GM19025 (cell line): ENCODE data around the gene HDAC4.

Experiments used
- ATAC-seq: cut with Tn5 transposase; IDR thresholded peaks from one replicate; pipeline ENCODE4 v1.9.1; 2021; ENCODE audit warnings: mild to moderate bottlenecking, low read depth, moderate library complexity; ENCODE audit not compliant: unreplicated experiment

HDAC4 gene

DNA sequence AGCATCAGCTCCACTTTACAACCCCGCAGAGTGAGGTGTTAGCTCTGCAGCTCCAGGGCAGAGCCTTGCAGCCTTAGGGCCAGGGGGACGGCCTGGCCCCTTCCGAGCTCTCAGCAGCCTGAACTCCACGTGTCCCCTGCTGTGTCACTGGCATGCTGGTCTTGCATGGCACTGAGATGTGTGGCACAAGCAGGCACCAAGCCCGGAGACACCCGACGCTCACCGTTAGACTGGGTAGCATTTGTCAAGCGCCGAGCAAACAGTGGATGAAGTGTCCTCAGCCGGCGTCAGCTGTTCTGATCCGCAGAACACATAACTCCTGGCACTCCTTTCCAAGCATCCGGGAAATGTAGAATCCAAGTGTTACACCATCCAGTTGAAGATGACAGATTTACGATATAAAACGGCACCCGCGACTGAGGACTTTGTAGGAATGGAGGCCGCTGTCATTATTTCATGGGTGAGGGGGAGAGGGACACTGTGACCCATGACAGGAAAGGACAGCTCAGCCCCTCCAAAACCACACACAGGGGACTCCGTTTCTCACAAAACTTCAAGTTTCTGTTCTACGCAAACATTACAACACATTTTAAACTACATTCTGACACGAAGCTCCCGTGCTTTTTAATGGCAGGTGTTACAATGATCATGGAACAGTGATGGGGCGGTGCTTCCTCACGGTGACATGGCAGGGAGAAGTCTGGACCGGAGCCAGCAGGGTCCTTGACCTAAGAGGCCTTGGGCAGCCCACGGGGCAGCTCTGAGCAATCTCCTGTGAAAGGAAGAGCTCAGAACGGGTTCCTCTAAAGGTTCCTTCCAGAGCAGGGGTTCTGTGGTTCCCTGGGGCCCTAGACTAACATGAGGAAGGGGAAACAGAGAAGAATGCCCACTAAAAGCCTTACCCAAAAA is 89.4 kb downstream of the HDAC4 start:
- ATAC-seq: no peak

DNA sequence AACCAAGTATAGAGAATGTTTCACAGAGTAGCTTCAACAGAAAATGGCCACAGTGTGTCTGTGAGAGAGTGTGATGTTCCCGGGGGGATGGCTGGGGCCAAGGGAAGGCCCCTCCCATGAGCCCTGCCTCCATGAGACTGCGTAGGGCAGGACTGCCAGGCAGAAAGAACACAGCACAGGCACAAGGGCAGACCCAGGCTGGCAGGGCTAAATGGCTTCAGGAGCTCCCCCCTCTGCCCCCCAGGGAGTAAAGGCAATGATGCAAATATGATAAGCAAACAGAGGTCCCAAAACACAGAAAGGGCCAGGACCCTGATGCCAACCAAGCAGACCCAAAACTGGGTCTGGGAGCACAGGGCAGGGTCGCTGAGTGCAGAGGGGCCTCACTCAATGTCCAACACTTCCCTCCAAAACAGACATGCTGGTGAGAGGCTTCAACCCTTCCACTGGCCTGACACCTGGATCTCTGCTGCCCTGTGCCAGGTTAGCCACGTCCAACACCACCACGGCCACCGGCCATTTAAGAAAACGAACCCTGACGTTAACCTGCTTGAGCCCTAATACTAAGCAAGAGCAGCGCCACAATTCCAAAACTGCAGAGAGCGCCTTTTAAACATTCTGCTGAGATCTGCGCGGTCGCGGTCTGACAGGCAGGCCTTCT is 90.3 kb downstream of the HDAC4 start:
- ATAC-seq: no peak

DNA sequence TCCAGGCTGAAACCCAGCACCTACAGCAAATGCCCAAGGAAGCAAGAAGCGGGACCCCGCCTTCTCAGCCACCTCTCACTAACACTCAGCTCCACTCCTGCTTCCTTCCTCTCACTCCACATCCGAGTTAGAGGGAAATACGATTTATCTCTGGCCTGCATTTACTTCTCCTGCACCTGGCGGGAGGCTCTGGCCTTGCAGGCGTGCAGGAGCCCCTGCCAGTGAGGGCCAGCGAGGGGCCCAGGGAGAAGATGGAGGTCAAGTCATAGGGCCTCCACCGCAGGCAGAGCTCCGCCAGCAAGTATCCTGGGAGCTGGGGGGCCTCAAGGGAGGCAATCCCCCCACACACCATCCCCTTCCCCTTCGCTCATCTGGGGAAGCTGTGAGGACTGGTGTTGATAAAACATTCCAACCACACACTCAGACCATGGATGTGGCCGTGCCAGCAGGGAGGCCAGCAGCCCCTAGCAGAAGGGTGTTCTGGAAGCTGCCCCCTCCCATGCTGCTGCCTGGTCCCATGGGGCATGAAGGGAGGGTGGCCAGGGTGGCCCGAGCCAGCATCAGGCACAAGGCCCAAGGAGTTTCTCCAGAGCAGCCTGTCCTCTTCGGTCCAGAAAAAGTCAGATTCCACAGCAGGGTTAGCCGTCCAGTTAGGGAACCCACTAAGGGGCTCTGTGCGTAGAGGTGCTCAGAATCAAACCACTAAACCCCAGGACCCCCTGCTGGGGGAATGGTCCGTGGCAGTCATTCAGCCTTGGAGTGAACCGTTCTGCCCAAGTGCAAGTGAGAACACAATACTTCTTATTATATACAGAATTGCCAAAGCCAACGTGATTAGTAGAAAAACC is 91.2 kb downstream of the HDAC4 start:
- no peak for ATAC-seq

DNA sequence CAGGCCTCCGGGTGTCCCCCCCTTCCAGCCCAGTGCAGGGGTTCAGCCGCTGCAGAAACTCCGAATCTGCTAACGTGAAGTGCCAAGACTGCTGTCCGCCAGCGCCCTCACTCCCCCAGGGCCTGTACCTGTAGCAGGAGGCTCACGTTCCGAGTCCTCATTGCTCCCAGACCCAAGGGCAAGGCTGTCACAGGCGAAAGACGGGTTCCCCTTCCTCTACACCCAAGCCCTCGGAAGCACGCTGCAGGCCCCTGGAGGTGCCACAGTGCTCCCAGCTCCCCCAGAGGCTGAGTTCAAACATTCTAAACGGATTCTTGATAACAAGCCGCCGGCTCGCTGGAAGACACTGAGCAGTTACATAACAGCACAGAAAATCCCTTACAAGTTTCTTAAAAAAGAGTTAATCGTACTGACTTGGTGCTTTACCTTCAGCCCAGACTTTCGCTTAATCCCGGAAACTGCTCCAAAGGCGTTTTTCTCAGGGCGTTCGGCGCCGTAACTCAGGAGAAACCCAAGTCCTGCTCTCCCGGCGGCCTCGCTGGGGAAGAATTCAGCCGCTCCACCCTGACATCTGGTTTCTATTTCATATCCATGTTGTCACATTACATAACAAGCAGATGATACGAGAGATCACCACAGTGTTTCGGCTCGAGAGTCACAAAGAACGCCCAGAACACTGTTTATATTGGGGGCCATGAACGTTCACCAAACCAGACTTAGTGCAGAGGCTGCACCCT is 92.0 kb downstream of the HDAC4 start:
- ATAC-seq: no peak

DNA sequence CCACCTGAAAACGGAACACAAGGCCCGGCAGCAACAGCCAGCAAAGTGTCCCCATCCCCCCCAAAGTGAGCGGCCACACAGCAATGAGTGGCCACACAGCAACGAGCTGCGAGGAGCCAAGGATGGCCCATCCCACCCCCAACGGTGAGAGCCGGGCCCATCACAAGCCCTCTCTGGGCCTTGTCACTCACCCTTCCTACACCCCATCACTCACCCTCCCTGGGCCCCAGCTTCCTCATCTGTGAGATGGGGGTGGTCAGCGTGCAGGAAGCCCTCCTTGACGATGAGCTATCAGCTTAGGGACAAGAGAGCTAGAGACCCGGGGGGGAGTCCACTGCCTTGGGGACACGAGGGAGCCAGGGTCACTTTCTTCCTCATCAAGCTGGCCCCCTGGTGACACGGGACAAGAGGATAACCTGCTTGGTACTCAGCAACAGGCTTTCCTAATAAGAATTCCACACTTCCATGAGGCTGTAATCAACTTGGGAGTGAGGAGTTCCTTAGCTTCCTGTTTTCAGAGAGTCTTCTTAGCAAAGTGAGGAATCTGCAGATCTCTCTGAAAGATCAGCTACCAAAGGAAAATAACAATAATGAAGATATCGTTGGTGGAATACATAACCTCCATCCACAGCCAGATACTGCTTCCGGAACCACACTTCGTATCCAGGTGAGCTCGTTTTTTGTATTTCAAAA is 92.8 kb downstream of the HDAC4 start:
- ATAC-seq: no peak

DNA sequence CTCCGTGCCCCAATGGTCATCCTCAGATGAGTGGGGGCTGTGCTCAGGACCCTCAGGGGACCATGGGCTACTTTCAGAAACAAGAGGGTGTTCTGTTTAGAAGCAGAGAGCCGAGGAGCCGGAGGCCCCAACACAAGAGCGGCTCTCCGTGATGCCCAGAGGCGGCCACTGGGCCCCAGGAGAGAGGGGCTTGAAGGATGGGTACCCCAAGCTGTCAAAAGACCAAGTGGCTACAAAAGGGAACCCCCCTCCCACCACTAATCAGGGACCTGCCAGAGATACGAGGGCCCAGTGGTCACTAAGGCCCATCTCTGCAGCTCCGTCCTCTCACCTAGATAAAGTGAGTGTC is 93.6 kb downstream of the HDAC4 start:
- no peak for ATAC-seq

DNA sequence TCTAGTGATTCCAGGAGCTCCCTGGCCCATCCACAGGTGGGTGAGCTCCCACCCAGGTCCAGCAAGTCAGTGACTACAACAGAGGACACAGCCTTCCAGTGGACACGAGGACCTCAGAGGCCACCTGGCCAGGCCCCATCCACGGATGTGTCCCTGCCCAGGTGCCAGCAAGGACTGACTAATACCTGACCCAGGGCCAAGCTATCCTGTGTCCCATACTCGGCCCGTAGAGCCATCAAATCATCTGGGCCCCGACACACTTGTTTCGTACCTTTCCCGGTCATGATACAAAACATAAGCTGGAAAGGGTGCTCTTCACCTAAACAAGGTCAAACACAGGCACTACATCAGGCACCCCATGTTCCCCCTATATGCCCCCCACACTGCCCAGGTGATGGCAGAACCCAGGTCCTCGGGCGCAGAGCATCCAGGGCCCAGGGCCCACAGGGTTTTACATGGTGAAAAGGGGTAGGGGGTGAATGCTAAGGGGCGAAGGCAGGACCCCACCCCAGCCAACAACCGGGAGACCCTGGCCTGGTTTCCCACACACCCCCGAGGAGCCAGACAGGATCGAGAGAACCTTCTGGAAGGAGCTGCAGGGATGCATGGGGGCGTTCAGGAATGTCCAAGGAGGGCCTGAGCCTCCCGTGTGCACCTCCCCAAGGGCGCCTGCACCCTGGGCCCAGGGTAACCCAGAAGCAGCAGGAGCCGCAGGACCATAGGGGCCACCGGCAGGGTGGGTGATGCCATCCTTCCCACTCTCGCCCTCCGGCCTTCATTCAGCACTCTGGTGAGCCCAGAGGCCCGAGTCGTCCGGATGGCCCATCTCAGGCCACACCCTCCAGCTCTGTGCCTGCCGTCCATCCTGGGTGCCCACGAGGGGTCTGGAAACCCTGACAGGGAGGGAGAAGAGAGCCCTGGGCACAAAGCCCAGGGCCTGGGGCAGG is 94.3 kb downstream of the HDAC4 start:
- no peak for ATAC-seq

DNA sequence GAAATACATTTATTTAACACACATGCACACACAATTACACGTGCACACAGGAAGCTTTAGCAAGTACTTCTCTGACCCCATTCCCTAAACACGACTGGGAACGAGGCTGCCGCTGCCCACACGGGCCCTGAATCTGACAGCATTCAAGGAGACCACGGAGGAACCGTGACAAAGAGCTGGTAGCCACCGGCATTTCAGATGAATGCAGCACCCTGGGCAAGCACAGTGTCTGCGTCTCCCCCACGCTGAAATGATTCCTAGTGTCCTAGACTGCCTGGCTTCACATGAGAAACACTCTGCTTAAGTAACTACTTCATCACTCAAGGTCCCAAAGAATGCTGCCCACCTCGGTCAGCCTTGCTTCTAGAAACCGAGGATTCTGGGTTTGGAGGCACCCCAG is 95.0 kb downstream of the HDAC4 start:
- no peak for ATAC-seq

DNA sequence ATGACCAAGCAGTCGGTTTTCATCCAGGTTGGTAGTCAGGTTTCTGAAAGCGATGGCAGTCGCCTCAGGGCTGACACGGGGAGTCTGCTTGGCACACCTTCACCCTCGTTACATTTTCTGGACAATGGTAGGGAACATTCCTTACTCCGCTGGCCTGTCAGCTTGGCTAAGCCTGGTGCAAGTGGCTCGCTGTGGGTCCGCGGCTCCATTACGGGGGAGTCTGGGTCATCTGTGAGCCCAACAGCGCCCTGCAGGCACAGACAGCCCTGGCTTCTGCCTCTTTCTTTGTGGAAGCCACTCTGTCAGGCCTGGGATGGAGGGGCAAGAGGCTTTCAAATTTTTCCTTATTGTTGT is 95.6 kb downstream of the HDAC4 start:
- no peak for ATAC-seq

DNA sequence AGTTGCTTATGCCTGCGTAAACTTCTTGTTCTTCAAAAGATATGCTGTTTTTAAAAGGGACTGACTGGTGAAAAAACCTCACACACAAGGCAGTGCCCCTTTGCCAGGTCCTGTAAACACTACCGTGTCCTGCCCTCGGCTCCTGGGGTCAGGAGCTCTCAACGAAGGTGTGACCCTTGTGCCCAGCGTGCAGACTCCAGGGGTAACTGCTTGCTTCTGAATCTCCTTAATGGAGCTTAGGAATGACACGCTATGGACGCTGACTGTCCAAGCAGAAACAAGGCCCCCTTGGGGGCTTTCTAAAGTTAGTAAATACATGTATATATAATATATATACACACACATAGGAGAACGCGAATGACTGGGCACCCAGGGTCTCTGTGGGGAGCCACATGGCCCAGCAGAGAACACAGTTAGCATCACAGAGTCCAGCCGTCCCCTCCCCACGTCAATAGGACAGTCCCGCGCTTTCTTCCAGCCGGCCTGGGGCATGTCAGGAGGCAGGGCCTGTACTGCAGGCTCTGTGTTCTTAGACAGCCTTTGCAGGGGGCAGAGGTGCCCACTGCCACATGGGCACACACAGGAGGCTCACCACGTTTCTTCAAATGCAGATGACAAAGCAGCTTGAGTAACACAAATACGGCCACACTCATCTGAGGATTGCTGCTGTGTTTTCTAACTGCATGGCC is 96.1 kb downstream of the HDAC4 start:
- no peak for ATAC-seq

DNA sequence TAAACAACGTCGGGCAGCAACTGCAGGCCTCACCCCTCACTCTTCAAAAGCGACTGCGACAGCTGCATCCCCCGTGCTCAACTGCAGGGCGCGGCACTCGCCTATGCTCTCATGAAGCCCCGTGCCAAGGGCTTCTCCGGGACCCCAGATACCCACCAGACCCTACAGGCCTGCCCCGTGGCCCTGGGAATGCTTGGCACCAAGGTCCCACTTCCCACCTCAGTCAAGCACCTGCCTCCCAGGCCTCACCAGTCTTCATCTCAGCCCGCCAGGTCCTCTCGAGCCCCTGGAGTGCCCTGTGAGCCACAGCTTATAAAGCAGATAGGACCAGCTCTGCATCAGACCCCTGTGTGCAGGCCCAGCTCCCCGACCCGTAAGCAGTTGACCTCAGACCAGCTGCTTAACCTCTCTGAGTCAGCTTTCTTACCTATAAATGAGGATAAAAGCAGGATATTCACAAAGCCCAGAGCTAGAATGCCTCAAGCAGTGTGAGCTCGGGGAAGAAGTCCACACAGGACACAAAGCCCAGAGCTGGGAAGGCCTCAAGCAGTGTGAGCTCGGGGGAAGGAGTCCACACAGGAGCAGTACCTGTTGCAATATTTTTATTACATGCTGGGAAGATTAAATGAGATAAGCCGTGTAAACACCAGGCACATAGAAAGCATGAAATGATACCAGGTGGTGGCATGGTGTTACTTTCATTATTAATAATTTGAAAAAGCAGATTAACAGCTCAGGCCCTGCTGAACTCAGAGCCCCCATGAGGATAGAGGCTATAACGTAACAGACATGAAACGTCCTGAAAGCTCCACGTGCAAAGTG is 96.9 kb downstream of the HDAC4 start:
- ATAC-seq: peak; percentile 73

DNA sequence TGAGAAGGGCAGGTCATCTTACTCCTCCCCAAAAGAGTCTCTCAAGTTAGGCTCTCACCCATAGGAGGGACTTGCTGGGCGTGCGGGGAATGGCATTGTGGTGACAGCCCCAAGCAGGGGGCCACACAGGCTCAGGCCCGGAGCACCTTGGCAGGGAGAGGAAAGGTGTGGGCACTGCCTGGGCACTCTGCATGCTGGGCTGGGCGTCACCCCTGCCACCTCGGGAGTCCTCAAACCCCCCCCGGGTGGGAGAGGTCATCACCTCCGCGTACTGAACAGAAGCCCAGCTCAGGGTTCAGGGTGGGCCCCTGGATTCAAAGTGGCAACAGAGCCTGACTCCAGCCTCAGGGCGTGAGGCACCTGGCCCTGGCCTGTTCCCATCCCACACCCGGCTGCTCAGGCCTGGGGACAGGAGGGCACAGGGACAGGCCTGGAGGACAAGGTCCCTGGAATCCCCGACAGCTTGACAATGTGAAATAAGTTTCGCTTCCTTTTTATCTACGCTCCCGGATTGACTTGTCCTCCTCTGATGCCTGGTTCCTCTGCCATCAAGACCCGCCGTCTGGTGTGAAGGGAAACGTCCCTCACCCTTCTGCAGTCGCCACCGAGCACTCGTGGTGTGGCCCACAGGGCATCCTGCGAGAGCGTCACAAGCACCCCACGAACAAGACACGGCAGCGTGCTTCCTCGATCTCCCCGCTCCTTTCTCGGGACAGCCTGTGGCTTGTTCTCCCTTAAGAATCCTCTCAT is 97.8 kb downstream of the HDAC4 start:
- no peak for ATAC-seq

DNA sequence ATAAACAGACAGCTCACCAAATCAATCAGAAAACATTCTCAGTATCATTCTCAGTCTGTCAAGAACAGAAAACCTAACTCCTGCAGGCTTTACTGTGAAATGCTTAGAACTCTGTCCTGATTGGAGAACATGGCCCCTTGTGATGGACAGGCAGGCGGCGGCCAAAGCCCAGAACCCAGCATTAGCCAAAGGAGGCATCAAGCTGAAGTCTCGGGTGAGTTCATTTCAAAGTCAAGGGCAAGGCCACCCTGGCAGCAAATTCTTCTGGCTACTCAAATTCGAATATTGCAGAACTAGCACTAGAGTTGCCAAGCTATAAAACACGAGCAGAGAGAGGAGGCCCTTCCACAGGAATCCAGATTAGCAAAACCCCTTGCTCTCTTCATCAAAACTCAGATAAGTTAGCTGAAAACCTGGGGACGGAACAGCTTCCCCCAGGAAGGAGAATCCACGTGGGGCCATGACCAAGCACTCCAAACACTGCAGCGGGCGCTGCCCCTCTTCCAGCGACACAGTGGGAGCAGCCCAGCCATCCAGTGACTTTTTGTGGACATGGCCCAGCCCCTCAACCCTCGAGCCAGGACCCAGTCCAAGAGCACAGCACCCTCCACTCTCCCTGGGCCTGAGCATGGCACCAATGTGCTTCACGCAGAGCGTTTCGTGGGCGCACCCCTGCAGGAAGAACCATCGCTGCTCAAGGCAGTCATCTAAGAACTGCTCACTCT is 98.6 kb downstream of the HDAC4 start:
- no peak for ATAC-seq

DNA sequence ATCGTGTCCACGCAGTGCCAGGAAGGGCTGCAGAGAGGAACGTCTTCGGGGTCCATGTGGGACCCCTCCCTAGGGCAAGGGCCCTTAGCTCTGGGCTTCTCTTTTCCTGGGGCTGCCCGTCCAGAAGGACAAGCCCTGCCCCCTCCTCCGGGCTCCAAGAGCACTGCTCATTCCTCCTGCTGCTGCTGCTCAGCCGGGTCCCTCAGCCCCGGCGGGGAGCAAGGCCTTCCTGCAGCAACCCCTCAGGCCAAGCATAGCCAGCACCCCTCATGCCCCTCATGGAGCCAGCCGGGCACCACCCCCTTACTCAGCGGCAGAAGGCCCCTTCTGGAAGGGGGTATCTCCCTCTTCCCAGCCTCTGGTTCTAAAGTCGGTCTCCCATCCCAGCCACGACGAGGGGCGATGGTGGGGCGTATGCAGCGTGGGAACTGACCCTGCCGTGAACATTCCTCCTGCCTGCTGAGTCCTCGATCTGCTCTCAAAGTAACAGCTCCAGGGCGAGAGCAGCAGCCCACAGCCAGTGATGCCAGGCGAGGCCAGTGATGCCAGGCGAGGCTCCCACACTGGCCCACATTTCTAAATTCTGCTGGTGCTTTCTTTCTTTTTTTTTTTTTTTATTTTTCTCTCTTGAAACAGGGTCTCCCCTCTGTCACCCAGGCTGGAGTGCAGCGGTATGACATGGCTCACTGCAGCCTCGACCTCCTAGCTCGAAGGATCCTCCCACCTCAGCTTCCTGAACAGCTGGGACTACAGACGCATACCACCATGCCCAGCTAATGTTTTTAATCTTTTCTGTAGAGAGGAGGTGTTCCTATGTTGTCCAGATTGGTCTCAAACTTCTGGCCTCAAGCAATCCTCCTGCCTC is 99.7 kb downstream of the HDAC4 start:
- ATAC-seq: no peak

DNA sequence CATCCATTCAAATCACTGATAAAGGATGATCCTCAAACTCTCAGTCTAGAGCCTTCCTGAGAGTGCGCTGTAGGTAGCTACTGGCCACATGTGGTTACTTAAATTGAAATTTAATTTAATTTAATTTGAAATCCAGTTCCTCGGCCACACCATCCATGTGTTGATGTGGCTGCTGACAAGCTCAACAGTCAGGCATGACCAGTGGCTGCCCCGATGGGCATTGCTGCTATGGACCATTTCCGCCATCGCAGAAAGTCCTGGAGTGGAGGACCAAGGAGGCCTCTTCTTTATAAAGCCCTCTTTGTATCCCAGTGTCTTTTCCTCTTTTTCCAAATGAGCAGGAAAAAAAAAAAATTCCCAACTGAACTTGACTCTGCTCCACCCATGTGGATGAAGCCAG is 100.6 kb downstream of the HDAC4 start:
- no peak for ATAC-seq
